ENCODE results near the gene ATP11B. TPM values are rescaled to one million over a fixed set of nuclear protein-coding genes. Genes with fewer than 3 reads are reported as not detected.

The ATP11B gene
- total and polyA plus RNA-seq, 9 of the 15 experiments (the other 6 are each of a cell fraction or from before 2014, with no cell fraction given), result 11.9 to 68.7 (median 41.8) TPM

DNA sequence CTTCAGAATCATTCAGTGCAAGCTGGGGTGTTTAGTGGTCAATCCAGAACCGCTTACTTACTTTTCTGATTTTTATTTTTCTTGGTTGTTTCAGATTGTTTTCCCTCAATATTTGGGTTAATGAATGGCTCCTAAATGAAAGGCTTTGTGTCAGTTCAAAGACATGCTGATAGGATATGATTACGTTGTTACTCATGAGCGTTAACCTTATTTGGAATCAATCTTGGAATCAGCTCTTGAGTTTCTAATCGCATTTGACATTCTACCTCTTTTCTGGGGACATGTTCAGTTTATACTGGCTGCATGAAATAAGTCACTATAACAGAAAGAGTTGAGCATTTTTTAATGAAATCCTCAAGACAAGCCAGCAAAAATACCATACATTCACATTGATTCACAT lies 50.2 kb downstream of the ATP11B start (continued):
- TF ChIP-seq MGA (IDR thresholded peaks at IDR 0.05) (no peak), MAFF (IDR thresholded peaks at IDR 0.05; ENCODE audit: low read length) (no peak), SAFB2 (IDR thresholded peaks at IDR 0.05; ENCODE audit: borderline replicate concordance, low read depth, low read length, severe bottlenecking) (no peak), TCF3 (CRISPR knock-in tag; IDR thresholded peaks at IDR 0.05) (no peak), ZNF347 (CRISPR knock-in tag; IDR thresholded peaks at IDR 0.05; ENCODE audit: low read depth) (no peak)
